Measurements from ENCODE around the gene SMIM13.
"Not testable (repeated sequence)": the region's sequence is repeated elsewhere in the genome, so short reads cannot be mapped to it uniquely, and the experiment has no call there.

The SMIM13 gene

DNA sequence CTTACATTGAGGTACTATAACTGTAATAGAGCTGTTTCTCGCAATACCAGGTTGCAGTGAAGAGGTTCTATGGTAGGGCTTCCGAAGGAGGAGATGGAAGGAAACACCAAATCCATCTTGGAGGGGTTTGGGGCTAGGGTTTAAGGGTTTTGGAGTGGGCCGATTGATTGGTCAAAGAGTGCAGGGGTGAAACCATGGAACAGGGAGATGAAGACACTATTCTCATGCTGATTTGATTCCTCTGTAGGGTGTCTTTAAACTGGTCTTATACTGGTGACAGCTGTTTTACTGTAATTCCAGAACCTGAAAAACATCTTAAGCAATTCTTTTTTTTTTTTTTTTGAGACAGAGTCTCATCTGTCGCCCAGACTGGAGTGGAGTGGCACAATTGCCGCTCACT is 7.8 kb downstream of the SMIM13 start:
- H3K36me3 ChIP-seq (ENCODE audit: insufficient read depth, low read length) = no peaks in the 10 kb centered on the region
- H3K4me3 ChIP-seq (ENCODE audit: low read length) = no peak overlapping the region
- no peak overlapping the region for H3K27ac ChIP-seq (ENCODE audit: low read depth, low read length)
- H3K27me3 ChIP-seq (ENCODE audit: insufficient read depth, low read length) = no peaks in the 10 kb centered on the region
- no peak overlapping the region for H3K9ac ChIP-seq (ENCODE audit: low read depth, low read length)
- H3K9me3 ChIP-seq (ENCODE audit: insufficient read depth, low read depth, low read length) = no peaks in the 10 kb centered on the region
- 88% methylated on average over 5 of the region's 5 CpGs for WGBS
- peaks cover 5% of the 10 kb centered on the region; the same call in 1 of the 2 replicates for H3K4me1 ChIP-seq (ENCODE audit: insufficient read depth, low read length)

GRCh38 chr6:11103065-11103464 is 9.4 kb downstream of the SMIM13 start:
- WGBS = 82% methylated on average over 5 of the region's 5 CpGs
- Histone ChIP-seq H3K4me3 (ENCODE audit: low read length) (no peak overlapping the region), H3K27ac (ENCODE audit: low read depth, low read length) (no peak overlapping the region), H3K9me3 (ENCODE audit: insufficient read depth, low read depth, low read length) (no peaks in the 10 kb centered on the region), H3K9ac (ENCODE audit: low read depth, low read length) (no peak overlapping the region), H3K27me3 (ENCODE audit: insufficient read depth, low read length) (no peaks in the 10 kb centered on the region), H3K36me3 (ENCODE audit: insufficient read depth, low read length) (no peaks in the 10 kb centered on the region), H3K4me1 (ENCODE audit: insufficient read depth, low read length) (peaks cover 20% of the 10 kb centered on the region; the same call in 1 of the 2 replicates)

- Histone ChIP-seq H3K27ac (ENCODE audit: low read depth, low read length) (no peak overlapping the region), H3K9me3 (ENCODE audit: insufficient read depth, low read depth, low read length) (no peaks in the 10 kb centered on the region), H3K4me3 (ENCODE audit: low read length) (no peak overlapping the region), H3K9ac (ENCODE audit: low read depth, low read length) (no peak overlapping the region), H3K27me3 (ENCODE audit: insufficient read depth, low read length) (no peaks in the 10 kb centered on the region), H3K36me3 (ENCODE audit: insufficient read depth, low read length) (no peaks in the 10 kb centered on the region), H3K4me1 (ENCODE audit: insufficient read depth, low read length) (peaks cover 21% of the 10 kb centered on the region; the same call in 1 of the 2 replicates)
Measured at GRCh38 chr6:11108726-11109125, 15.1 kb downstream of the SMIM13 start.

GRCh38 chr6:11110921-11111768 is 17.5 kb downstream of the SMIM13 start, which contains the start of gene ERVFRD-1:
Gene ERVFRD-1 (minus strand): TSS chr6:11111725. CDS start chr6:11105310, 6,415 bp downstream.
- Histone ChIP-seq H3K4me1 (ENCODE audit: insufficient read depth, low read length) (peaks cover 21% of the 10 kb centered on the region; the same call in 1 of the 2 replicates), H3K27me3 (ENCODE audit: insufficient read depth, low read length) (no peaks in the 10 kb centered on the region), H3K36me3 (ENCODE audit: insufficient read depth, low read length) (no peaks in the 10 kb centered on the region), H3K4me3 (ENCODE audit: low read length) (no peak within 1 kb of the TSS), H3K27ac (ENCODE audit: low read depth, low read length) (no peak within 1 kb of the TSS), H3K9me3 (ENCODE audit: insufficient read depth, low read depth, low read length) (no peaks in the 10 kb centered on the region), H3K9ac (ENCODE audit: low read depth, low read length) (no peak within 1 kb of the TSS)
- 91% methylated on average over 16 of the region's 16 CpGs for WGBS

GRCh38 chr6:11111769-11112437 is 18.3 kb downstream of the SMIM13 start:
- peaks cover 17% of the 10 kb centered on the region; the same call in 1 of the 2 replicates for H3K4me1 ChIP-seq (ENCODE audit: insufficient read depth, low read length)
- no peak overlapping the region for H3K27ac ChIP-seq (ENCODE audit: low read depth, low read length)
- WGBS = 94% methylated on average over 9 of the region's 9 CpGs
- H3K4me3 ChIP-seq (ENCODE audit: low read length) = no peak overlapping the region
- H3K36me3 ChIP-seq (ENCODE audit: insufficient read depth, low read length) = no peaks in the 10 kb centered on the region
- no peak overlapping the region for H3K9ac ChIP-seq (ENCODE audit: low read depth, low read length)
- no peaks in the 10 kb centered on the region for H3K9me3 ChIP-seq (ENCODE audit: insufficient read depth, low read depth, low read length)
- no peaks in the 10 kb centered on the region for H3K27me3 ChIP-seq (ENCODE audit: insufficient read depth, low read length)

GRCh38 chr6:11113038-11113437 is 19.4 kb downstream of the SMIM13 start:
- WGBS = 98% methylated on average over 4 of the region's 4 CpGs
- Histone ChIP-seq H3K4me3 (ENCODE audit: low read length) (no peak overlapping the region), H3K9ac (ENCODE audit: low read depth, low read length) (no peak overlapping the region), H3K9me3 (ENCODE audit: insufficient read depth, low read depth, low read length) (no peaks in the 10 kb centered on the region), H3K4me1 (ENCODE audit: insufficient read depth, low read length) (peaks cover 6% of the 10 kb centered on the region; the same call in 1 of the 2 replicates), H3K27ac (ENCODE audit: low read depth, low read length) (no peak overlapping the region), H3K27me3 (ENCODE audit: insufficient read depth, low read length) (no peaks in the 10 kb centered on the region), H3K36me3 (ENCODE audit: insufficient read depth, low read length) (no peaks in the 10 kb centered on the region)

DNA sequence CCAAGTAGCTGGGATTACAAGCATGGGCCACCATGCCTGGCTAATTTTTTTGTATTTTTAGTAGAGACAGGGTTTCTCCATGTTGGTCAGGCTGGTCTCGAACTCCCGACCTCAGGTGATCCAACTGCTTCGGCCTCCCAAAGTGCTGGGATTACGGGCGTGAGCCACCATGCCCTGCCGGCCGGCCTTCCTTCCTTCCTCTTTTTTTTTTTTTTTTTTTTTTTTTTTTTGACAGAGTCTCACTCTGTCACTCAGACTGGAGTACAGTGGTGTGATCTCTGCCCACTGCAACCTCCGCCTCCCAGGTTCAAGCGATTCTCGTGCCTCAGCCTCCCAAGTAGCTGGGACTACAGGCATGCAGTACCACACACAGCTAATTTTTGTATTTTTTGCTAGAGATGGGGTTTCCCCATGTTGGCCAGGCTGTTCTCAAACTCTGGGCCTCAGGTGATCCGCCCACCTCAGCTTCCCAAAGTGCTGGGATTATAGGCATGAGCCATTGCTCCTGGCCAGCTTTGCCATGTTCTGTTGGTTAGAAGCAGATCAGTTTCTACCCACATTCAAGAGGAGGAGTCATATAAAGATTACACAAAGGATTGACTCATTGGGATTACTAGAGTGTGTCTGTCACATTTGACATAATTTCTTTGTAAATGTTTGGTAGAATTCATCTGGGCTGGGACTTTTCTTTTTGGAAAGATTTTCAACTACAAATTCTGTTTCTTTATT is 22.3 kb downstream of the SMIM13 start:
- not testable (repeated sequence) for H3K27me3 ChIP-seq (ENCODE audit: insufficient read depth, low read length); H3K4me3 ChIP-seq (ENCODE audit: low read length); H3K9ac ChIP-seq (ENCODE audit: low read depth, low read length); H3K4me1 ChIP-seq (ENCODE audit: insufficient read depth, low read length); H3K36me3 ChIP-seq (ENCODE audit: insufficient read depth, low read length); H3K9me3 ChIP-seq (ENCODE audit: insufficient read depth, low read depth, low read length); H3K27ac ChIP-seq (ENCODE audit: low read depth, low read length)
- 96% methylated on average over 11 of the region's 11 CpGs for WGBS

DNA sequence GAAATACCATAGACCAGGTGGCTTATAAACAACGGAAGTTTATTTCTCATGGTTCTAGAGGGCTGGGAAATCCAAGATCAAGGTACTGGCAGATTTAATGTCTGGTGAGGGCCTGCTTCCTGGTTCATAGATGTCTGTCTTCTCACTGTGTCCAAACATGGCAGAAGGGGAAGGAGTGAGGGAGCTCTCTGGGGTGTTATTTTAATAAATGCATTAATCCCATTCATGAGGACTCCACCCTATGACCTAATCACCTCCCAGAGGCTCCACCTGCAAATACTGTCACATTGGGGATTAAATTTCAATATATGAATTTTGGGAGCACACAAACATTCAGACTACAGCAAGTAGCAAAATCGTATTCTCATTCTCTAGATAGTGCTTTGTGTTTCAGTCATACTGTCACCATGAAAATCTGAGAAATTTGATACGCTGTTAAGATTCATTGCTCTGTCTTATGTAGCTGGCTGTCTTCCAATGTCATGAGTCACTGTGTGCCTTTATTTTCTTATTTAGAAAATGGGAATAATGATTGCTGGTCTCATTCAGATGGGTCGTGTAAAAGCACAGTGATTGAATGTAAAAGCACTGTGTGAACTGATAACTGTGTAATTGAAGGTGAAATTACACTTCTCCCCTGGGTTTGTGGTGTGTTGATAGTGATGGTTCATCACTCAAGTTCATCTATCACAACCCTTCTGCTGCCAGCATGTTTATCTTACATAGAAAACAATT is 26.8 kb downstream of the SMIM13 start:
- WGBS = 89% methylated on average over 4 of the region's 4 CpGs
- no peaks in the 10 kb centered on the region for H3K36me3 ChIP-seq (ENCODE audit: insufficient read depth, low read length)
- H3K9me3 ChIP-seq (ENCODE audit: insufficient read depth, low read depth, low read length) = no peaks in the 10 kb centered on the region
- H3K4me3 ChIP-seq (ENCODE audit: low read length) = no peak overlapping the region
- no peaks in the 10 kb centered on the region for H3K4me1 ChIP-seq (ENCODE audit: insufficient read depth, low read length)
- H3K27me3 ChIP-seq (ENCODE audit: insufficient read depth, low read length) = no peaks in the 10 kb centered on the region
- H3K27ac ChIP-seq (ENCODE audit: low read depth, low read length) = no peak overlapping the region
- H3K9ac ChIP-seq (ENCODE audit: low read depth, low read length) = no peak overlapping the region

- H3K4me1 ChIP-seq (ENCODE audit: insufficient read depth, low read length) = peaks cover 5% of the 10 kb centered on the region; the same call in 1 of the 2 replicates
- H3K9me3 ChIP-seq (ENCODE audit: insufficient read depth, low read depth, low read length) = no peaks in the 10 kb centered on the region
- WGBS = 89% methylated on average over 2 of the region's 2 CpGs
- H3K27ac ChIP-seq (ENCODE audit: low read depth, low read length) = no peak overlapping the region
- no peak overlapping the region for H3K9ac ChIP-seq (ENCODE audit: low read depth, low read length)
- H3K27me3 ChIP-seq (ENCODE audit: insufficient read depth, low read length) = no peaks in the 10 kb centered on the region
- H3K4me3 ChIP-seq (ENCODE audit: low read length) = no peak overlapping the region
- H3K36me3 ChIP-seq (ENCODE audit: insufficient read depth, low read length) = no peaks in the 10 kb centered on the region
Measured at GRCh38 chr6:11121851-11122250, 28.2 kb downstream of the SMIM13 start.

DNA sequence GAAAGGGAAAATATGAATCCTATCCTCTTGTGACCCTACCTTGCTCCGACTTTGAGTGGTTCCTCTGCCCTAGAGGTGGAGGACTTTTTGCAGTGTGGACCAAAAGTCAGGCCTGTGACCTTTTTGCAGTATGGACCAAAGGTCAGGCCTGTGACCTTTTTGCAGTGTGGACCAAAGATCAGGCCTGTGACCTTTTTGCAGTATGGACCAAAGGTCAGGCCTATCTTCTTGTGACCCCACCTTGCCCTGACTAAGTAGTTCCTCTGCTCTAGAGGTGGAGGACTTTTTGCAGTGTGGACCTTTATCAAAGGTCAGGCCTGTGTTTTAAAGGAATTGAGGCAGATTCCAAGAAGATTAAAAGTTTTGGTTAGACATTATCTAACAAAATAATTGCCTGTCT is 28.7 kb downstream of the SMIM13 start:
- WGBS = 93% methylated on average over 1 of the region's 1 CpG
- peaks cover 5% of the 10 kb centered on the region; the same call in 1 of the 2 replicates for H3K4me1 ChIP-seq (ENCODE audit: insufficient read depth, low read length)
- no peak overlapping the region for H3K4me3 ChIP-seq (ENCODE audit: low read length)
- H3K27ac ChIP-seq (ENCODE audit: low read depth, low read length) = no peak overlapping the region
- H3K36me3 ChIP-seq (ENCODE audit: insufficient read depth, low read length) = no peaks in the 10 kb centered on the region
- H3K9ac ChIP-seq (ENCODE audit: low read depth, low read length) = no peak overlapping the region
- H3K9me3 ChIP-seq (ENCODE audit: insufficient read depth, low read depth, low read length) = no peaks in the 10 kb centered on the region
- H3K27me3 ChIP-seq (ENCODE audit: insufficient read depth, low read length) = no peaks in the 10 kb centered on the region
